HEK293T (cell line): ENCODE data around the gene SNTG2.

Source experiments
- ARNT ChIP-seq: fragments of 450-650 bp; IDR thresholded peaks from 2 replicates; pipeline ENCODE4 v1.6.1; 2017; ENCODE audit warnings: mild to moderate bottlenecking
- BHLHE40 ChIP-seq: fragments of 450-650 bp; IDR thresholded peaks from 2 replicates; pipeline ENCODE4 v1.6.1; 2016; ENCODE audit warnings: mild to moderate bottlenecking, moderate library complexity, borderline replicate concordance
- CTBP1 ChIP-seq: fragments of 450-650 bp; IDR thresholded peaks from 2 replicates; pipeline ENCODE4 v1.6.1; 2016; ENCODE audit warnings: borderline replicate concordance
- ELF4 ChIP-seq: fragments of 450-650 bp; IDR thresholded peaks from 2 replicates; pipeline ENCODE4 v1.6.1; 2017; ENCODE audit warnings: antibody characterized with exemption
- FOXA1 ChIP-seq: fragments of 450-650 bp; IDR thresholded peaks from 2 replicates; pipeline ENCODE4 v1.6.1; 2016; ENCODE audit warnings: mild to moderate bottlenecking
- FOXK2 ChIP-seq: fragments of 450-650 bp; IDR thresholded peaks from 2 replicates; pipeline ENCODE4 v1.6.1; 2016; ENCODE audit warnings: mild to moderate bottlenecking
- FOXM1 ChIP-seq: fragments of 450-650 bp; IDR thresholded peaks from 2 replicates; pipeline ENCODE4 v1.6.1; 2017; ENCODE audit warnings: mild to moderate bottlenecking, borderline replicate concordance
- HDGF ChIP-seq: fragments of 450-650 bp; IDR thresholded peaks from 2 replicates; pipeline ENCODE4 v1.6.1; 2017; ENCODE audit warnings: antibody characterized with exemption, borderline replicate concordance
- L3MBTL2 ChIP-seq: fragments of 450-650 bp; conservative IDR thresholded peaks from 2 replicates; pipeline ENCODE4 v1.6.1; 2016; ENCODE audit warnings: mild to moderate bottlenecking
- NFRKB ChIP-seq: fragments of 450-650 bp; IDR thresholded peaks from 2 replicates; pipeline ENCODE4 v1.6.1; 2016; ENCODE audit warnings: mild to moderate bottlenecking, moderate library complexity
- PKNOX1 ChIP-seq: fragments of 450-650 bp; IDR thresholded peaks from 2 replicates; pipeline ENCODE4 v1.6.1; 2016
- SP1 ChIP-seq: fragments of 450-650 bp; IDR thresholded peaks from 2 replicates; pipeline ENCODE4 v1.6.1; 2017
- SUZ12 ChIP-seq: fragments of 450-650 bp; IDR thresholded peaks from 2 replicates; pipeline ENCODE4 v1.6.1; 2016; ENCODE audit warnings: mild to moderate bottlenecking
- ZNF384 ChIP-seq: fragments of 450-650 bp; IDR thresholded peaks from 2 replicates; pipeline ENCODE4 v1.6.1; 2016

- TF ChIP-seq SUZ12 (no peak), FOXM1 (no peak), ARNT (no peak), ELF4 (no peak), HDGF (no peak), FOXK2 (no peak), SP1 (no peak), CTBP1 (no peak), NFRKB (no peak), ZNF384 (no peak), PKNOX1 (no peak), FOXA1 (no peak), L3MBTL2 (no peak), BHLHE40 (no peak)
Measured at GRCh38 chr2:1072250-1072649, 121.6 kb downstream of the SNTG2 start.
